DMS79 treated with DMSO at 0.1 percent for 48 hours (cell line): ENCODE data around the gene TCP1.
"Not testable (repeated sequence)": the region's sequence is repeated elsewhere in the genome, so short reads cannot be mapped to it uniquely, and the experiment has no call there.

ENCODE experiments used
- DNase-seq: peaks from one replicate; lab custom pipeline; 2025; lab: John Stamatoyannopoulos, UW

TCP1 gene

DNA sequence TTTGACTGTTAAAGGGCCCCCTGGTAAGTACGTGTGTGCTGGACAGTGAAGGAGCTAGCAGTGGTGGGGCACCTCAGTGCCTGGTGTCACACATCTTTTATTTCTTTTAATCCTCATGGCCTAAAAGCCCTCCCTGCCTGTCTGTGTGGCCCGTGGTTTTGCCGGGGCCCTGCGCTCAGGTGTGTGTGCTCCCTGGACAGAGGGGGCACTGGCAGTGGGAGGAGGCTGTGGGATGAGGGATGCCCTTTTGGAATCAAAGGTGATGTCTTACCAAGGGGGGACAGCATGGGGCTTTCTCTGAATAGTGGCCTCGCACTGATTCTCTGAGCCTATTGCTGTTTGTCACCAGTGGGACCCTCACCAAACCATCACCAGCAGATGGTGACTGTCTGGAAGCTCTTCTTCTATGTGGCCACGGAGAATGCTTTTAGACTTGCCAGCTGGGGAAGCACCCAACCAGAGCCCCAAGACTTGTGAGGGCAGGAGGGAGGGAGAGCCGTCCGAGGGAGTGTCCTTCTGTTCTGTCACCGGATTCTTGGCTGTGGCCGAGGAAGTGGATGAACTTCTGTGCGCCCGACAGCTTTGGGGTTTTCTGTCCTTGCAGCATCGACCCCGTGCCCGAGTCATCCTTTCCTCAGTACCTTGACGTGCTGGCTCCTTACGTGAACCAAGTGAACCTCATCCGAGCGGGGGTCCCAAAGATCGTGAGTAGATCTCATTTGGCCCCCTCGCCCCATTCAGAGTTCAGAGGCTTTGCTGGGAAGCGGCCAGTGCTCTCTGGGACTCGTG, 28.7 kb upstream of the TCP1 start:
- no peak for DNase-seq

- DNase-seq: not testable (repeated sequence)
These were observed 27.4 kb upstream of the TCP1 start for GRCh38 chr6:159816775-159817174.

GRCh38 chr6:159815410-159815809, 26.0 kb upstream of the TCP1 start:
- no peak for DNase-seq

DNA sequence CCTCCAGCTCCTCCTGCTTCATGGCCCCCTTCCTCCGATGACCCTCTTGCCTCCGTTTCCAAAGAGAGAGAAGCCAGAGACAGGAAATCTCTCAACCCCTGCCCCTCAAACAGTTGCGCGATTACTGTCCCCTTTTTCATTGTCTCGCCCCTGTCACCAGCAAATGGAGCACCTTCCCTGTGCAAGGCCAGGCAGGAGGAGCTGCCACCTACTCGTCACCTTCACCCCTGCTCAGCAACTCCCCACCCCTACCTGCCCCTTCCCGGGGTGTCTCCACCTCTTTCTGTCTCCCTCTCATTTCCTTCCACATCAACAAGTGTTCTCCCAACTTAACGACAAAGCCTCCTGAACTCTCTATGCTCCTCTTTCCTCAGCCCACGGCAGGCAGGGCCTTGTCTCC, 24.4 kb upstream of the TCP1 start:
- DNase-seq: no peak

DNA sequence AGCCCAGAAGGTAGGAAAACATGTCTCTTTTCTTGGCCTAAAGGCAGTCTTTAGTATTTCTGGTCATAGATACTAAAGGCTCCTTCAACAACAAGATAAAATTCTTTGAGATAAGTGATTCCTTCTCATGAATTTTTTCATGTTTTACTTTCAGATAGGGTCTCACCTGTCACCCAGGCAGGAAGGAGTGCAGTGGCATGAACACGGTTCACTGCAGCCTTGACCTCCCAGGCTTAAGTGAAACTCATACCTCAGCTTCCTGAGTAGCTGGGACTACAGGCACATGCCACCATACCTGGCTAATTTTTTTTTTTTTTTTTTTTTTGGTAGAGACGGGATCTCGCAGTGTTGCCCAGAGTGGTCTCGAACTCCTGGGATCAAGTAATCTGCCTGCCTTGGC, 19.7 kb upstream of the TCP1 start:
- DNase-seq: no peak

DNA sequence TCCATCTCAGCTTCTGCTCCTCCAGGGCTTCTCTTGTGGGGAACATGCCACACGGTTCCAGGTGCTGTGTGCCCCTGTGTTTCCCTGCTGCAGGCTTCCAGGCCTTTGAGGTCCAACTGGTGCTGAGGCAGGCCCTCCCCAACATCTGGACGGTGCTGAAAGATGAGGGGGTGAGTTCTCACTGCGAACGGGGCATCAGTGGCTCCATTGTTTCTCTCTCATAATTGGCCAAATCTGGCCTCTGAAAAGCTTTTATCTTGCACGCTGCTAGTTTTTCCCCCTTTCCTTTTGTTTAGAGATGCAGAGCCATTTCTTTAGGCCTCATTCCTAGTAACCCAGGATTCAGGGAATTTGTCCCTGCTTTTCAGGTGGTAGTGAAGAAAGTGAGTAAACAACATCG, 19.2 kb upstream of the TCP1 start:
- DNase-seq: no peak

- DNase-seq: no peak
These were observed 17.9 kb upstream of the TCP1 start for GRCh38 chr6:159807150-159807858.

GRCh38 chr6:159806021-159806458, 16.6 kb upstream of the TCP1 start:
- DNase-seq: no peak

DNA sequence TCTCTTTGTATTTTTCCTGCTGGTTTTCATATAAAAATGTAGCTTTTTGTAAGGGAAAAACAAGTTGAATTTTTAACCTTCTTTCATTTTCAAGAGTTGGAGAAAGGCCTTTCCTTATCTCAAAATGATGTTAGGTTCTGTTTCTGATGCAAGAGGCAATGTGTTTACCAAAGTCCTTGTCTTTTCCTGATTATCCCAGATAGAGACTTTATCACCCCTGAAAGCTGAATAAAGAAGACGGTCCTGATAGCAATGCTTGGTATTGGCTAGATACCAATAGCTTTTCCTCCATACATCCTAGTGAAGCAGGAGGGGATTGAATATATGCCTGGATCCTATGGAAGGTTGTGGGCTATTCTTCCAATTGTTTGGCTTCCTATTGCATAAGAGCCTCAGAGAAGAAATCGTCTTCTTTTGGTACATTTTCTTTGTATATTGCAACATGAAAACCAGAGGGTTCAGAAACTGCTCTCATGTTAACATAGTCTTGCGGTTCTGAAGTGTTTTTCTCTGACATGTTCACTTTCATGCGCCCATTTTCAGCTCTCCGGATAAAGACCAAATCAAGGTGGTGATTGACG, 16.1 kb upstream of the TCP1 start:
- DNase-seq: no peak

DNA sequence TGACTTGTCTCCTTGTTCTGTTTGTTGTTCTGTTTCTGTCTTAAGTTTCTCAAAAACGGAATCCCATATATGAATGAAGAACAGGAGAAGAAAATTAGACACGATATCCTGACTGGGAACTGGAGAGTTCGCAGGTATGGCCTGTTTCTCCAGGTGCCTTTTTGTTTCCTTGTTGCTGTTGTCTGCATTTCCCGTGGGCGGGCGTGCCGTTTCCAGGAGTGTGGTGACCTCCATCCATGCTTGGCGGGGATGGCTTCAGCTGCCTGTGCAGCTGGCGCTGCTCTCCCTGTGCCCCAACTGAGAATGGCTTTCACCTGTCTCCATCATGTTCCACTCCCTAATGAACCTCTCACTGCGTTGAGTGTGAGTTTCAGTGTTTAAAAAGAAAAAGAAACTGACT, 15.1 kb upstream of the TCP1 start:
- DNase-seq: no peak

GRCh38 chr6:159801935-159802334, 12.5 kb upstream of the TCP1 start:
- DNase-seq: no peak

GRCh38 chr6:159800141-159800865, 10.9 kb upstream of the TCP1 start, which contains the start of gene PNLDC1:
Gene PNLDC1, plus strand, starts transcription at chr6:159800276. Its CDS starts 32 bp downstream, at chr6:159800308.
- DNase-seq: no peak

DNA sequence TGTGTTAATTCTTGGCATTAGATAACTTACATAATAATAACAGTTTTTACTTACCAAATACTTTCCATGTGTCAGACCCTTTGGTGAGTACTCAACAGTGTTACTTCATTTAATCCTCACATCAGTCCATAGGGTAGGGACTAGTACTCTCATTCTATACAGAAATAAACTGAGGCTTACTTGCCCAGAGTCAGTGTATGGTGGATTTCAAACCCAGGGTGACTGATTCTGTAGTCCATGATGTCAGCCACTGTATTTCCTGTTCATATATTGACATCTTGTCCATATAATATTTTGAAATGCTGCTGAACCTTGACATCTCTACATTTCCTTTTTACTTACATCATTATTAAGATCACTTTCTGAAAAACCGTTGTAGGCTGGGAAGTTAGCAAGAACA, 8.2 kb upstream of the TCP1 start:
- DNase-seq: no peak

DNA sequence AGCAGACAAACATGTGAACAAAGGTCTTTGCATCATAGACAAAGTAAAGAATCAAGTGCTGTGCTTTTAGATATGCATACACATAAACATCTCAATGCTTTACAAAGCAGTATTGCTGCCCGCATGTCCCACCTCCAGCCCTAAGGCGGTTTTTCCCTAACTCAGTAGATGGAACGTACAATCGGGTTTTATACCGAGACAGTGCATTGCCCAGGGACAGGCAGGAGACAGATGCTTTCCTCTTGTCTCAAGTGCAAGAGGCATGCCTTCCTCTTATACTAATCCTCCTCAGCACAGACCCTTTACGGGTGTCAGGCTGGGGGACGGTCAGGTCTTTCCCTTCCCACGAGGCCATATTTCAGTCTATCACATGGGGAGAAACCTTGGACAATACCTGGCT, 5.6 kb upstream of the TCP1 start:
- not testable (repeated sequence) for DNase-seq

DNA sequence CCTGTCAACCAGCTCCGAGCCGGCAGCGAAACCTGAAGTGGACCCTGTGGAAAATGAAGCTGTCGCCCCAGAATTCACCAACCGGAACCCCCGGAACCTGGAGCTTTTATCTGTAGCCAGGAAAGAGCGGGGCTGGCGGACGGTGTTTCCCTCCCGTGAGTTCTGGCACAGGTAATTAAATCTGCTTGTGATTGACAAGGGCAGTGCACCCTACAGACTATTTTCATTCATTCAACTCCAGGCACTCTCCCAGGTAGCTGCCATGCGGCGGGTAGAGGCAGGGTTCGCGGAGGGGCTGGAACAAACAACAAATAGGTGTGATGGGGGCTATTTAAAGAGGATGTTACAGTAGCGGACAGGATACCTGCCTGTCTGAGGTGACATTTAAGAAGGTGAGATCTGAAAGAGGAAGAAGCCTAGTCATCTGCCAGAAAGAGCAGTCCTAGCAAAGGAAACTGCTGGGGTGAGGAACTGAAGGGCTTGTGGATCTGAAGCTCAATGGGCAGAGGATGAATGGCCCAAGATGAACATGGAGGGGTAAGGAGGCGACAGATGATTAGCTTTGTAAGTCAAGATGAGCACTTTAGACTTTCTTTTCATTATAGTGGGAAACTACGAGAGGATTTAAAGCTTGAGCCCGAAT, 1.7 kb upstream of the TCP1 start:
- DNase-seq: peak; percentile 32

DNA sequence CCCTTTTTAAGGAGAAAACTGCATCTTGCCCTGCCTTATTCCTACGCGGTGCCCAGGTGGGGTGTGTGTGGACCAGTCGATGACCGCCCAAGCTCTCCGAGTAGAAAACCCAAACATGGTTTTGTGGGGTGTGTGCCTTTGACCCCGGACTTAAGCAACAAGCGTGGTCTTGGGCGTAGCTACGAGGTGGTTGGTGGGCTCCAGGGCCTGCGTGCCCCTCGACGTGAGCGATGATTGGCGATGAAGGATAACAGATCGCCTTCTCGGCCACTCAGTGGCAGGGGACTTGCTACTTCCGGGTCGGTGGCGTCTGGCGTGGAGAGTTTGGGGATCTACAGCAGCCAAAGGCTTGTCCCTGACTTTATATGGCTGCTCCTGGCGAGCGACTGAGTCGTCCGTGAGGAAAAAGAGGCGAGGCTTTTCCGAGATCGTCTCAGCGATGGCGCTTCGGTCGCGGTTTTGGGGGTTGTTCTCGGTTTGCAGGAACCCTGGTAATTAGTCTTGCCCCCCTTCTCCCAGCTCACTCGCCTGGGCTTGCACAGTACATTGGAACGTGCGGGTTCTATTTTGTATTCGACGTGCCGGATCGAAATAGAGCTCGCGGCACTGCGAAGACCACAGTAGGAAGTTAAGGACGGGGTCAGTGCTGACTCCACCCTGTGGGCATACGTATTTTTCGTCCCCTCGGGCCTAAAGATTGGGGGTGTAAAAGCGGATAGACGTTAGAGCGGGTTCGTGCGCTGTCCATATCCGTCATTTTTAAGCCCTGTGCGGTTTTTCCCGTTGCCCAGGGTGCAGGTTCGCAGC, 950 bp upstream of the TCP1 start, which contains the start of gene MRPL18:
Gene MRPL18, plus strand, starts transcription at position 319 of the 807 bp plus-strand sequence. Its CDS starts 121 bp downstream, at position 440.
- DNase-seq: peak; percentile 95

DNA sequence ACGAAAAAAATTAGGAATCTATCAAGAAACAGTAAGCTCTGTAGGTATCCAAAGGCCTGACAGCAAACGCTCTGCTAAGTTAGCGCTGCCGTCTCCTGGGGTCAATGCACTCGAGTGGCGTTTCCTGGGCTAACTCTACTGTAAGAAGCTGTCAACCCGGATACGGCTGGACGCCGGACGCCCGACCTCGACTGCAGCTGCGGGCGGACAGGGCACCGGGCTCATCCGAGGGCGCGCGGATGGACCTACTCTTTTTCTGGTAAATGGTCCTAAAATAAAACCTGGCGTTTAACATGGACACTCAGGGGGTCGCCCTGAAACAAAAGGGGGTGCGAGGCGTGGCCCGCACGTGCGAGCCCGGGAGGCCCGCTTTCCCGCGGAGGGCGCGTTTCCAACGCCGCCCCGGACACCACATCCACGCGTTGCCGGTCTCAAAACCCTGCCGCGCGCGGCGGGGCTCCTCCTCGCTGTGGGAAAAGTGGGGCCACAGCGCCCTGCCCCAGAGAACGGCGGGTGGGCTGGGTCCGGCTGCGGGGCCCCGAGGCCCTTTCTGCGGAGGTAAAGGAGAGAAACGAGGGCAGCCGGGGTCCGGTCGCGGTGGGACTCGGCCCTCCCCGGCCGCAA, 537 bp downstream of the TCP1 start:
- DNase-seq: no peak

GRCh38 chr6:159788276-159788675, 1.1 kb downstream of the TCP1 start:
- DNase-seq: no peak

GRCh38 chr6:159778542-159779103, 10.8 kb downstream of the TCP1 start:
- no peak for DNase-seq

DNA sequence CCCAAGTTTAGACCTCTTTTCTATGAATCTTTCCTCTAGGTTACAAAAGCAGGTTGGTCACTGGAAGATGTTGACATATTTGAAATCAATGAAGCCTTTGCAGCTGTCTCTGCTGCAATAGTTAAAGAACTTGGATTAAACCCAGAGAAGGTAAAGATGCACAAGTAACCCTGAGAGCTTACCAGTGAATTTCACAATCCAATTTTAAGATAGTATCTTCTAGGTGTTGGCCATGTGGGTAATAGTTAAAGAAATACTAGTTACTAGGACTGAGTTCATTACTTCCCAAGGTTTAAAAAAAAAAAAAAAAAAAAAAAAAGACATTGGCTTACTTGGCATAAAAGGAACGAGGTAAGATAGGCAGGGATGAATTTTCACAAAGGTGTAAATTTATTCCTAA, 11.3 kb downstream of the TCP1 start:
- no peak for DNase-seq
